ENCODE measurements around the gene ADAM12.
A peak's percentile ranks its signal among the peaks of the same experiment; 100 is the strongest.

Gene ADAM12

GRCh38 chr10:126314863-126315493, 73.3 kb downstream of the ADAM12 start:
- no peak for DNase-seq (ENCODE audit: low spot score)

GRCh38 chr10:126312167-126312566, 76.1 kb downstream of the ADAM12 start:
- no peak for DNase-seq (ENCODE audit: low spot score)

- no peak for DNase-seq (ENCODE audit: low spot score)
Observed at GRCh38 chr10:126309228-126309883, 78.9 kb downstream of the ADAM12 start.

GRCh38 chr10:126302826-126303665, 85.2 kb downstream of the ADAM12 start:
- no peak for DNase-seq (ENCODE audit: low spot score)

- DNase-seq (ENCODE audit: low spot score), result no peak
Observed at GRCh38 chr10:126302476-126302756, 85.9 kb downstream of the ADAM12 start.

- DNase-seq (ENCODE audit: low spot score), result no peak
Observed at GRCh38 chr10:126301701-126302475, 86.4 kb downstream of the ADAM12 start.

GRCh38 chr10:126294451-126294850, 93.8 kb downstream of the ADAM12 start:
- no peak for DNase-seq (ENCODE audit: low spot score)

- DNase-seq (ENCODE audit: low spot score), result no peak
Observed at GRCh38 chr10:126290232-126290631, 98.0 kb downstream of the ADAM12 start.

- no peak for DNase-seq (ENCODE audit: low spot score)
Observed at GRCh38 chr10:126288547-126289493, 99.5 kb downstream of the ADAM12 start.

GRCh38 chr10:126286256-126286780, 102.0 kb downstream of the ADAM12 start:
- no peak for DNase-seq (ENCODE audit: low spot score)

GRCh38 chr10:126283307-126283706, 105.0 kb downstream of the ADAM12 start:
- DNase-seq (ENCODE audit: low spot score), result no peak

GRCh38 chr10:126278851-126279250, 109.4 kb downstream of the ADAM12 start:
- no peak for DNase-seq (ENCODE audit: low spot score)

- peak; percentile 27 for DNase-seq (ENCODE audit: low spot score)
Observed at GRCh38 chr10:126277181-126277580, 111.1 kb downstream of the ADAM12 start.

GRCh38 chr10:126272526-126272925, 115.8 kb downstream of the ADAM12 start:
- no peak for DNase-seq (ENCODE audit: low spot score)

GRCh38 chr10:126270111-126270510, 118.2 kb downstream of the ADAM12 start:
- DNase-seq (ENCODE audit: low spot score), result no peak

GRCh38 chr10:126268013-126268920, 120.0 kb downstream of the ADAM12 start:
- no peak for DNase-seq (ENCODE audit: low spot score)

- DNase-seq (ENCODE audit: low spot score), result no peak
Observed at GRCh38 chr10:126264102-126265018, 123.9 kb downstream of the ADAM12 start.

GRCh38 chr10:126263006-126263676, 125.1 kb downstream of the ADAM12 start:
- no peak for DNase-seq (ENCODE audit: low spot score)
